NCI-H2107 treated with DMSO at 0.1 percent for 48 hours (cell line): ENCODE results near the gene ALDH1A3.

Experiments
- DNase-seq: peaks from one replicate; lab custom pipeline; 2025; ENCODE audit not compliant: unreplicated experiment; lab: John Stamatoyannopoulos, UW

ALDH1A3 gene

DNA sequence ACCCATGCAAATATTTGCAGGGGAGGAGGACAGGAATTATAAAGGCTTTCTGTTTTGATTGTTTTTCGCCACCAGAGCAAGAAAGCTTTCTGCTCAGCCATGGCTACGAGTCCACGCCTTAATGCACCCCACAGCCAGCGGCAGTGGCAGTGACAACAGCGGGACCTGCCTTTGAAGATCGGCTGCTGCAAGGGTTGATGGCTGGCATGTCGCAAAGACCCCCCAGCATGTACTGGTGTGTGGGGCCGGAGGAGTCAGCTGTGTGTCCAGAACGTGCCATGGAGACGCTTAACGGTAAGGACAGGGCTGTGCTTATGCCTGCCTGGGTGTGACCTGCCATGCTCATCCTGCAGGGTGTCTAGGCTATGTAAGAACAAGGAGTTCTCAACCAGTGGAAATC lies 44.8 kb downstream of the ALDH1A3 start:
- no peak for DNase-seq

DNA sequence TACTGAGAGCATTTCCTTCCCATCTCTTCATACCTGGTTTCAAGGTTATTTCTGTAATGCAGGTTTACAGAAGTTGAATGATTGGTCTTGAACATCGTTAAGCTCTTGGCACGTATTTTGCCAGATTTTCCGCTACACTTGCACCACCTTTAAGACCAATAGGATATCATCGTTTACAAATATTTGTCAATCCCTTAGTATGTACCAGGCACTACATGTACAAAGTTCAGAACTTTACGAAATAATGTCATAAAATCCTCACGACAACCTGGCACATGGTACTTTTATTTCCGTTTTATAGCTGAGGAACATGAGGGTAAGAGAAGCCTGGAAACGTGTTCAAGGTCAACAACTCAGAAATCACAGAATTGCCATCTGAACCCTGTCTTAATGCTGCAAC lies 45.8 kb downstream of the ALDH1A3 start:
- DNase-seq: no peak

GRCh38 chr15:100926258-100926657 lies 46.6 kb downstream of the ALDH1A3 start:
- no peak for DNase-seq

- no peak for DNase-seq
Measured at GRCh38 chr15:100926971-100927756, 47.5 kb downstream of the ALDH1A3 start.

GRCh38 chr15:100928632-100929280 lies 49.1 kb downstream of the ALDH1A3 start:
- DNase-seq: no peak

DNA sequence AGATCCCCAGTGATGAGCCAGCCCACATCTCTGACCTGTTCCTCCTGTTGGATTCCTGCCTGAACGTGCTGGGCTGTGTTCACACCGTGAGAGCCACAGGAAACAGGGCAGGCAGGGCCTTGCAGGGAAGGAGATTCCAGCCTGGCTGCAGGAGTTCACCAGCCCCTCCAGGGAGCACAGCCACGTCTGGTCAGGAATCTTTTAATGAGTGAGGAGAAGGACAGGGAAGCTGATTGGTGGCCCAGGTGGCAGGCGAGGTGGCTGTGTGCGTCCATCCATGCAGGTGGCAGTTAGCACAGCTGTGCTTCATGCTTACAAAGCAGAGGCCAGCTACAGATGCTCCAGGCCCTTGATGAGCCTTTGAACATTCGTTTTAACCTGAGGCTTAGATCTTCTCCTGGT lies 50.0 kb downstream of the ALDH1A3 start:
- peak; percentile 1 for DNase-seq

DNA sequence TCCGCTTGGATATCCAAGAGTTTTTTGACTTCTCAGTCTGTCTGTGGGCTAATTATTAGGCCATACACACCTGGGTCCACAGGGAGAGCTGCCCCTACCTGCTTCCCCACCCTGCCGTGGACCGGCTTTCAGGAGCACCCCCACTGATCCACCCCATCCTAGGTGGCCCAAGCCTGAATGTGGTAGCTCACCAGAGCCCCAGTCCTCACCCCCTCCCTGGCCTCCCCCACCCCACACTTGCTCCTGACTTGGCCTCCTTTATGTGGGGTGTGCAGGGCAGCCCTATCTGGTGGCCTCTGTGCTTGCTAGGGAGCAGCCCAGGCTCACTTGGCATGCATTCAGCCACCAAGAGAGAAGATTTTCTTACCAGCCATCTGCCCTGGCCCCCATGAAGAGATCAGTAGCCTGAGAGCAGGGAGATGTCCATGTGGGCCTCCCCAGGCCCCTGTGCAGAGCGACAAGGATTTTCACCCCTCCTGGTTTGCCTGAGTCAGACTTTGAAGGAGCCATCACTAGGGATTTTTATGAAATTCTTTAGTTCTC lies 50.7 kb downstream of the ALDH1A3 start:
- DNase-seq: no peak

DNA sequence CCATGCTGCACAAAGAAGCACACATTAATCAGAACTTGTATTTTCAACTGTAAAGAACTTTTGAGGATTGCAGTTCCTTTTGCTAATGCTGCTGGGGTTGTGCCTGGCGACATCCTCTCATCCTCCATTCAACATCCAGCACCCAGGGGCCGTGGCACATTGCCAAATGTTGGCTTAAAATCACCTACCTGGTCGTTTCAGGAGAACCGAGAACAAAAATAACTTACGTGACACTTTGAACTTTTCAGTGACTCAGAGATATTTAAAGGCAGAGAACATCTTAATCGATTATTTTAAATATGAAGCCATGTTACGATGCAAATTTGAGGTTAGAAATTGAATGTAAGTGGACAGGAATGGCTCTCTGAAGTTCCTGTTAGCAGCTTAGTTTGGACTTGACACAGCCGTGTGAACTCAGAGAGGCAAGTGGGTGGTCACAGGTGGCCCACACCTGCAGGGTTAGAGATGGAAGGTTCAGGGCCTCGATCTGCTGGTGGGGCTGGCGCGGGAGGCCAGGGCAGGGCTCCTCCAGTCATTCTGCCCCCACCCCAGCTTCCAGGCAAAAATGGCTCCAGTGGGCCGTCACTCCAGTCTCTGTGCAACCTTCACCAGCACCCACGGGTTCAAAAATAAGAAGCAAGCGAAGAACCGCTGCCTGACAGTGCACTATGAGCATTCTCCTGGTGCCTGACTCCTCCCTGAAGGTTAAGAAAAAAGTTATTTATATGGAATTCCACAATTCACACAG lies 51.7 kb downstream of the ALDH1A3 start:
- DNase-seq: no peak

GRCh38 chr15:100932676-100933348 lies 53.2 kb downstream of the ALDH1A3 start:
- DNase-seq: no peak

GRCh38 chr15:100934166-100934565 lies 54.5 kb downstream of the ALDH1A3 start:
- DNase-seq: no peak

DNA sequence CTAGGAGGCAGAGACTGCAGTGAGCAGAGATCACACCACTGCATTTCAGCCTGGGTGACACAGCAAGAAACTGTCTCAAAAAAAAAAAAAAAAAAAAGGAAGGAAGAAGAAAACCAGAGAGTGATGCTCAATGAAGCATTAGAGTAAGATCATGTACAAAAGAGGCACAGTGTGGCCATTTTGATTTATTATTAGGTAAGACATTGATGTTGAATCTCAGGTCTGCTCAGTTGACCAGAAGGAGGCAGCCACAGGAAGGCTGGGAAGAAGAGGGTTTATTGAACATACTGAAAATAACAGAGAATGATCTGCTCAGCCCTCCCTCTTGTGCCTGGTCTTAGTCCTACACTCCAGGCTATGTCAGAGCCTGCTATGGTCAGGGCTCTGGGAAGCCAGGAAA lies 55.1 kb downstream of the ALDH1A3 start:
- no peak for DNase-seq

- DNase-seq: no peak
Measured at GRCh38 chr15:100937171-100937570, 57.5 kb downstream of the ALDH1A3 start.

- DNase-seq: no peak
Measured at GRCh38 chr15:100939791-100940190, 60.2 kb downstream of the ALDH1A3 start.

DNA sequence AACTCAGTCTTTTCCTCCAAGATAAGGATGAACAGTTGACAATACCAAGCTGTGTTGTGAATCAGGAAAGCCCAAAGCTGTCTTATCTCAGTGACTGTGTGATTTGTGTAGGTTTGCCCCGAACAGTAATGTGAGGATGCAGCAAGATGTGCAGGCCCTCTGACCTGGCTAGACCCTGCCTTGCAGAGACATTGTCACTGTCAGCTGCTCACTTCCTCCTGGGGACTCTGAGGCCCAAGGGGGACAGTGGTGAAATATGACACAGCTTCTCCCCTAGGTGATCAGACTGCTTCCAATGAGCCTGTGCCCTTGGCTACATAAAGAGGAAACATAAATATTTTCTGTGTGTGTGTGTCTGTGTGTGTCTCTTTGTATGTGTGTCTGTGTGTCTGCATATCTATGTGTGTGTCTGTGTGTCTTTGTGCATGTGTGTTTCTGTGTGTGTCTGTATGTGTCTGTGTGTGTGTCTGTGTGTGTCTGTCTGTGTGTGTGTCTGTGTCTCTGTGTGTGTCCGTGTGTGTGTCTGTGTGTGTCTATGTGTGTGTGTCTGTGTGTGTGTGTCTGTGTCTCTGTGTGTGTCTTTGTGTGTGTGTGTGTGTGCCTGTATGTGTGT lies 61.2 kb downstream of the ALDH1A3 start:
- no peak for DNase-seq

DNA sequence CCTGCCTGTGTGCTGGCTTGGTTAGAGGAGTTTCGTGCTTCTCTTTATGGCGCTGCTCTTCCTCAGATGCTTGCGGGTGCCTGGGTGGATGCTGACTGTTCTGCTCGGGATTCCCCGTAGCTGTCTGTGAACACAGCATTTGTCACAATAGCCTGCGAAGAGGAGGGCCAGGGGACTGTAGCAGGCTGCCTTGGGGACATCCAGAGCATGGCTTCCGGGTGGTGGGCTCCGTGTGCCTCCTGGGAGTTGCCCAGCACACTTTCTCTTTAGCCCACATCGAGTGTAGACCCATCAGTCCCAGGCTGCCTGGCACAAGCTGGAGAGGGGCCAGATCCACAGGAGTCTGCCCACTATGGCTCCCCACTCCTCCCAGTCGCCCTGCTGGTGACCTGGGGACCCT lies 61.9 kb downstream of the ALDH1A3 start:
- no peak for DNase-seq

GRCh38 chr15:100942656-100943425 lies 63.2 kb downstream of the ALDH1A3 start:
- no peak for DNase-seq

GRCh38 chr15:100944244-100944895 lies 64.7 kb downstream of the ALDH1A3 start:
- DNase-seq: no peak

DNA sequence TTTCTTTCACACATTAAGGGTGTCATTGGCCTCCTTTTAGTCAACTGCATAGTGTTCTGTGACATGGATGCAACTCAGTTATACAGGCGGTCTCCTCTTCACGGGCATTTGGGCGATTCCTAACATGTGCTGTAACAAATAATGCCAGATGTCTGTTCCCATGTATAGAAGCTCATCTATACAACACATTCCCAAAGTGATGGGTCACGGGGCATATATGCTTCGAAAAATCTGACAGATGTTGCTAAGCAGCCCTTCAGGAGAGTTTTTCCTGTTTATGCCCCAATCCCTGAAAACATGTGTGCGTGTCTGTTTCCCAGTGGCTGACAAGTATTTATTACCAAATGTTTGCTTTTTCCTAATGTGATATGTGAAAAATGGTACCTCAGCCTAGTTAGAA lies 65.4 kb downstream of the ALDH1A3 start:
- no peak for DNase-seq

DNA sequence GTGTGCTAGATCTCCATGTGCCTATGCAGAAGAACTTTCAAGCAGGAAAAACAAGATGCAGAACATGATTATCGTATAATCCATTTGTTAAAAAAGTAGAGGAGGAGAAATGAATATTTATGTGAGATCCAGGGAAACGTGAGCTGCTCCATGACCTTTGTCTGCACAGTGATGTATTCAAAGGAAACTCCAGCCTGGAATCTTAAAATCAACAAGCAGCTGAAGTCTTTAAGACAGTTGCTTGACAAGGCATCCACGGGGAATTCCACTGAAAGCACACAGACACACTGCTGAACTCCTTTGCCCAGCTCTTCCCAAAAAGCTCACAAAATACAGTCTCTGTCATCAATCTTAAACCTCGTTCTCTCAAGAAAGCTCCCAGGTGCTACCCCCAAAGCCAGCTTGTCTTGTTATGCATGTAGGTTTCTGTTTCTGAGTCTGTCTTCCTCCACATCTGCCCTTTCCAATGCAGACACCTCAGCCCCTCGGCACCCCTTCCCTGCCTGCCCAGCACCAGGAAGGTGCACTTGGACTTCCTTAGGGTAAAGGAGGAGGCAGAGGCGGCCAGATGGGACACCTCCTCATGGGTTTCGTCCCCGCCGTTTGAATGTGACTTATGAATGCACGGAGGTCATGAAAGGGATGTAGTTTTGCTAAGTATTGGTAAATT lies 68.3 kb downstream of the ALDH1A3 start:
- no peak for DNase-seq
